ENCODE results near the gene CCDC24. TPM values are rescaled to one million over a fixed set of nuclear protein-coding genes. Genes with fewer than 3 reads are reported as not detected.

The CCDC24 gene
- total and polyA plus RNA-seq, 9 of the 15 experiments (the other 6 are each of a cell fraction or from before 2014, with no cell fraction given) = 0.31 to 4.5 (median 1.5) TPM

DNA sequence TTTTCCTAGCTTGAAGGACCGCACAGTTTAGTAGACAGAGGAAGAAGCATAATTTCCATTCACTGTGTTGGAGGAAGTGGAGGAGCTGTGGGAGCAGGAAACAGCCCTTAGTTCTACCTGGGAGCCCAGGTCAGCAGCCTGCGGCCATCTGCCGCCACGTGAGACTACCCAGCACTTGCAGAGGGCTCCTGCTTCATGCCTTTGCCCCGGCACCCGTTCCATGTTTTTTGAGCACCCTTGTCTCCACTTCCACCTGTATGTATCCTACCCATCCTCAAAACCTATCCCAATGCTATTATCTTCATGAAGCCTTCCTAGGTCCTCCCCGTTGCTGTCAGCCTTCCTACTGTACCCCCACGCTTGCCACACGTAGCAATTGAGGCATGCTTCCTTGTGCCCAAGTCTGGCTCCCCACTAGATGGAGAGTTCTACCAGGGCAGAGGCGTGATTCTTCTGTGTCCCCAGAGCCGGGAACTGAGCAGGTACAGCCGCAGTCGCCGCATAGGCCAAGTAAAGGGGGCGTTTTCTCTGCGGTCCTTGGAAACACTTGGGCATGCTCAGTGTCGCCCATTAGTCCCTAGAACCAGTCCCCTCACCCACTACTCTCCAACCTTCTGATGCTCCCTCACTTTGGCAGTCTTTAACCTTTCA, 38.0 kb downstream of the CCDC24 start (continued):
- TF ChIP-seq, protein P1, sequence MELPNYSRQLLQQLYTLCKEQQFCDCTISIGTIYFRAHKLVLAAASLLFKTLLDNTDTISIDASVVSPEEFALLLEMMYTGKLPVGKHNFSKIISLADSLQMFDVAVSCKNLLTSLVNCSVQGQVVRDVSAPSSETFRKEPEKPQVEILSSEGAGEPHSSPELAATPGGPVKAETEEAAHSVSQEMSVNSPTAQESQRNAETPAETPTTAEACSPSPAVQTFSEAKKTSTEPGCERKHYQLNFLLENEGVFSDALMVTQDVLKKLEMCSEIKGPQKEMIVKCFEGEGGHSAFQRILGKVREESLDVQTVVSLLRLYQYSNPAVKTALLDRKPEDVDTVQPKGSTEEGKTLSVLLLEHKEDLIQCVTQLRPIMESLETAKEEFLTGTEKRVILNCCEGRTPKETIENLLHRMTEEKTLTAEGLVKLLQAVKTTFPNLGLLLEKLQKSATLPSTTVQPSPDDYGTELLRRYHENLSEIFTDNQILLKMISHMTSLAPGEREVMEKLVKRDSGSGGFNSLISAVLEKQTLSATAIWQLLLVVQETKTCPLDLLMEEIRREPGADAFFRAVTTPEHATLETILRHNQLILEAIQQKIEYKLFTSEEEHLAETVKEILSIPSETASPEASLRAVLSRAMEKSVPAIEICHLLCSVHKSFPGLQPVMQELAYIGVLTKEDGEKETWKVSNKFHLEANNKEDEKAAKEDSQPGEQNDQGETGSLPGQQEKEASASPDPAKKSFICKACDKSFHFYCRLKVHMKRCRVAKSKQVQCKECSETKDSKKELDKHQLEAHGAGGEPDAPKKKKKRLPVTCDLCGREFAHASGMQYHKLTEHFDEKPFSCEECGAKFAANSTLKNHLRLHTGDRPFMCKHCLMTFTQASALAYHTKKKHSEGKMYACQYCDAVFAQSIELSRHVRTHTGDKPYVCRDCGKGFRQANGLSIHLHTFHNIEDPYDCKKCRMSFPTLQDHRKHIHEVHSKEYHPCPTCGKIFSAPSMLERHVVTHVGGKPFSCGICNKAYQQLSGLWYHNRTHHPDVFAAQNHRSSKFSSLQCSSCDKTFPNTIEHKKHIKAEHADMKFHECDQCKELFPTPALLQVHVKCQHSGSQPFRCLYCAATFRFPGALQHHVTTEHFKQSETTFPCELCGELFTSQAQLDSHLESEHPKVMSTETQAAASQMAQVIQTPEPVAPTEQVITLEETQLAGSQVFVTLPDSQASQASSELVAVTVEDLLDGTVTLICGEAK (IDR thresholded peaks at IDR 0.05) = peak; percentile 71; the same call in 1 of the 2 replicates
- TF ChIP-seq, protein P1 (CRISPR knock-in tag; IDR thresholded peaks at IDR 0.05) = no peak
- TF ChIP-seq TAF7 (tag; IDR thresholded peaks at IDR 0.05) (no peak), ZNF41 (CRISPR knock-in tag; conservative IDR thresholded peaks at IDR 0.05) (no peak), KDM1A (IDR thresholded peaks at IDR 0.05) (no peak), RNF219 (CRISPR knock-in tag; IDR thresholded peaks at IDR 0.05) (no peak), XRCC5 (IDR thresholded peaks at IDR 0.05; ENCODE audit: low read depth, low read length) (0 out of 2 replicates have a peak, but pooled peaks have one; percentile 18), ZNF511 (CRISPR knock-in tag; IDR thresholded peaks at IDR 0.05) (0 out of 2 replicates have a peak, but pooled peaks have one; percentile 17), CBFA2T3 (IDR thresholded peaks at IDR 0.05) (no peak), NR4A1 (CRISPR knock-in tag; IDR thresholded peaks at IDR 0.05) (no peak), NR4A1 (tag; IDR thresholded peaks at IDR 0.05) (no peak), EWSR1 (IDR thresholded peaks at IDR 0.05; ENCODE audit: borderline replicate concordance, low read depth, partially characterized antibody) (no peak), FIP1L1 (IDR thresholded peaks at IDR 0.05; ENCODE audit: low read depth, low read length, poor library complexity, severe bottlenecking) (no peak), MIER1 (IDR thresholded peaks at IDR 0.05; ENCODE audit: low read depth) (0 out of 2 replicates have a peak, but pooled peaks have one; percentile 74), OTX1 (CRISPR knock-in tag; IDR thresholded peaks at IDR 0.05) (no peak), ZNF12 (CRISPR knock-in tag; IDR thresholded peaks at IDR 0.05) (peak; percentile 50; the same call in 1 of the 2 replicates), NFRKB (IDR thresholded peaks at IDR 0.05; ENCODE audit: low read depth) (peak; percentile 56; the same call in 1 of the 2 replicates)
